HG02970 (cell line): ENCODE data around the gene C17orf58.
"Not testable (repeated sequence)": the region's sequence is repeated elsewhere in the genome, so short reads cannot be mapped to it uniquely, and the experiment has no call there.

Experiments
- ATAC-seq: cut with Tn5 transposase; IDR thresholded peaks from one replicate; pipeline ENCODE4 v1.9.1; 2021; ENCODE audit warnings: mild to moderate bottlenecking, moderate library complexity, moderate number of reproducible peaks; ENCODE audit not compliant: unreplicated experiment, low FRiP score

Gene C17orf58

DNA sequence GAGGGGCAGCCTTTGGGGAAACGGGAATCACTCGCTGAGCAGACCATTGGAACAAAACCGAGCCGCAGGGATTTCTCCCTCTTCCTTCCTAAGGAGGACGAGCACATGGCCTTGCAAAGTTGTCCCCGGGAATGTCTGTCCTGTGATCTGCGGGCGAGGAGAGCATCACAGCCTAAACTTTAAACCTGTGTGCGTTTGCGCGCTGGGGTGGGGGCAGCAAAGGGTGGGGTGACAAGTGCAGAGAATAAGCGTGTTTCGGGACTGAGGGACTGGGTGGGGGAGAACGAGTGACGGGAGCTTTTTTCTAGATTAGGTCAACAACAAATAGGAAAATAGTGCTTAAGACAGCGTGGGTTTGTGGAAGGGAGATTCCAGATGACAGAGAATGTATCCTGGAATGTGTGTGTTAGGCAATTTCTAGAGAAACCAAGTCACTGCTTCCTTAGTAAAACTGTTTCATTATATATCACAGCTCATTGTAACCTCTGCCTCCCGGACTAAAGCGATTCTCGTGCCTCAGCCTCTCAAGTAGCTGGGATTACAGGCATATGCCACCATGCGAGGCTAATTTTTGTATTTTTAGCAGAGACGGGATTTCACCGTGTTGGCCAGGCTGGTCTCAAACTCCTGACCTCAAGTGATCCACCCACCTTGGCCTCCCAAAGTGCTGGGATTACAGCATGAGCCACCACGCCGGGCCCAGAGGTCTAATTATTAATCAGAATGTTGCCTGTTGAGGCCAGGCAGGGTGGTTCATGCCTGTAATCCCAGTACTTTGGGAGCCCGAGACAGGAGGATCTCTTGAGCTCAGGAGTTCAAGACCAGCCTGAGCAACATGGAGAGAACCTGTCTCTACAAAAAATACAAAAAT is at the start of gene C17orf58:
Gene C17orf58, minus strand, starts transcription at position 169 of the 871 bp plus-strand sequence. CDS start 271 bp downstream, outside the sequence.
- ATAC-seq, result not testable (repeated sequence)

DNA sequence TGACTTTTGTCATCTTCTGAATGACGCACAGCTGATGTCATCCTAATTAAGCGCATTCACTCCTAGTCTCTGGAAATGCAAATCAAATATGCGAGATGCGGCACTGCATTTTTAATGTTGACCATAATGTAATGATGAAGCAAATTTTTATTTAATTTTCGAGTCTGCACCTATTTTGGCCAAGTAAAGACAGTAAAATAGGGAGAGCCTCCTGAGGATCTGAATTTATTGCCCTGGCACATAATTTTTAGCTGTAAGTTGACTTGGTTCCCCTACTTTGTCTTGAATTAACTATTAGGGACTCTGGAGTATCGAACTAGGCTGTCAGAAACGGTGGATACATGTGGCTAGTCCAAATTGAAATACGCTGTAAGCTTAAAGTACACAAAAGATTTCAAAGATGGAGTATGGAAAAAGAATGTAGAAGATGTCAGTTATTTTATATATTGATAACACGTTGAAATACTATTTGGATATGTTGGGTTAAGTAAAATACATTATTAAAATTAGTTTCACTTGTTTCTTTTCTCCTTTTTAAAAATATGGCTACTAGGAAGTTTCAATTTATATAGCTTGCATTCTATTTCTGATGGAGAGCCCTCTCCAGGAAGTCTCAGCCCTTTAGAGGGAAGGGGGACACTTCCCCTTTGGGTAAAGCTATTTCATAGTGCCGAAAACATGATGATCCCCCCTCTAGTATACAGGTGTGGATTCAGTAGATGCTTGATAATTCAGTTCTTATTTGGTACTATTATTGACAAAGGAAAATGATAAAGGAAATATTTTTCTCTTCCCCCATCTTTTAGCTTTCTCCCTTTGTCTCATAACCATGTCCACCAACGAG is 40.3 kb upstream of the C17orf58 start:
- no peak for ATAC-seq

DNA sequence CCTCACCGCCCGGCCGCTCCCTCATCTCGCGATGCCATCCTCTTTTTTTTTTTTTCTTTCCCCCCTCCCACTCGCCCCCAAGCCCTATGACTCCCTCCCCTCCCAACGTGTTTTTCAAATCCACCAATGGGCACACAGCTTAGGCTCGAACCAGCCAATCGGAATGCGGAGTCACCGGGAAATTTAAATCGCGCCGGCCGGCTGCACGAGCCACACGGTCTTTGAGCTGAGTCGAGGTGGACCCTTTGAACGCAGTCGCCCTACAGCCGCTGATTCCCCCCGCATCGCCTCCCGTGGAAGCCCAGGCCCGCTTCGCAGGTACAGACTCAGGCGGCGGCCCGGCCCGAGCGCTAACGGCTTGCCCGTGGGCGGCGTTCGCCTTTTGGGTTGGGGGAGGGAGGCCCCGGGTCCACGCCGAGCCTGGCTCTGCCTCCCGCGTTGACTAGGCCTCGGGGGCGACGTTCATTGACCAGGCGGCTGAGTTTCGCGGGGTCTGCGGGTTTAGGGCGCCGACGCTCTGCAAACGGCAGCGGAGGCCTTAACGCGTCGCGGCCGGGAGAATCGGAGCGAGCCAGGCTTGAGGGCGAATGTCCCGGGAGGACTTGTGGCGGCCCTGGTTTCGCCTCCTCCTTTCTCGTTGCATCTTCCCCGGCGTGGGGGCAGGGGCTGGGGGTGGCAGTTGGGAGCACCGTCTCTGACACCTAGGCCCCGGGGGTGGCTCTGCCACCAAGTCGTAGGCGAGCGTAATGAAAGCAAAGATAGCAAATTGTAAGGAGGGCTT is 39.4 kb upstream of the C17orf58 start, which contains the start of gene KPNA2:
Gene KPNA2, plus strand, starts transcription at position 213 of the 781 bp plus-strand sequence. CDS start 1,398 bp downstream, outside the sequence.
- peak; percentile 86 for ATAC-seq

DNA sequence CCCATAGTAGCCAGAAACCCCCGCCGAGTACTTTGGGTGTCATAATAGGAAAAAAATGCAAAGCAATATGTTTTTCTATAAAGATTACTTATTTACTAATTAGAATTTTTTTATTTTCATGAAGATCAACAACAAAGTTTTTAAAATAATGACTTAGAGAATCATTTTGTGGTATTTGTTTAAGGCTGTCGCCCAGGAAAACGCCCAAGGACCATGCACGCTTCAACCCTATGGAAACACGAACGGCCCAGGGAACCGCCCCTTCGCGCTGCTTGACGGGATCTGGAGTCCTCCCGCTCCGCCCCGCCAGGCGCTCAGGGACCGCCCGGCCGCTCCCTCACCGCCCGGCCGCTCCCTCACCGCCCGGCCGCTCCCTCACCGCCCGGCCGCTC is 38.9 kb upstream of the C17orf58 start:
- ATAC-seq, result peak; percentile 89

DNA sequence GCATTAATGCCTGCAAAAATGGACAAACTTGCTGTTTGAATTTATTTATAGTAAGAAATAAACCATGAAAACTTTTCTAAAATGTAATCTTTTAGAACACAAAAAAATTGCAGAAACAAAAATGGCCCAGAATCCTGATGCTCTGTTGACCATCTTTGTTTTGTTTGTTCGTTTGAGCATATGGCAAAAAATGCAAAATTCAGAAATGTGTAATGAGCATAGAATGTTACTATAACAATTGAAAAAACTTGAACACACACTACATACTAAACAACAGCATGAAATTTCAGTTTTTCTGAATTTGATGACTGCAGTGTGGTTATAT is 38.1 kb upstream of the C17orf58 start:
- ATAC-seq, result no peak

DNA sequence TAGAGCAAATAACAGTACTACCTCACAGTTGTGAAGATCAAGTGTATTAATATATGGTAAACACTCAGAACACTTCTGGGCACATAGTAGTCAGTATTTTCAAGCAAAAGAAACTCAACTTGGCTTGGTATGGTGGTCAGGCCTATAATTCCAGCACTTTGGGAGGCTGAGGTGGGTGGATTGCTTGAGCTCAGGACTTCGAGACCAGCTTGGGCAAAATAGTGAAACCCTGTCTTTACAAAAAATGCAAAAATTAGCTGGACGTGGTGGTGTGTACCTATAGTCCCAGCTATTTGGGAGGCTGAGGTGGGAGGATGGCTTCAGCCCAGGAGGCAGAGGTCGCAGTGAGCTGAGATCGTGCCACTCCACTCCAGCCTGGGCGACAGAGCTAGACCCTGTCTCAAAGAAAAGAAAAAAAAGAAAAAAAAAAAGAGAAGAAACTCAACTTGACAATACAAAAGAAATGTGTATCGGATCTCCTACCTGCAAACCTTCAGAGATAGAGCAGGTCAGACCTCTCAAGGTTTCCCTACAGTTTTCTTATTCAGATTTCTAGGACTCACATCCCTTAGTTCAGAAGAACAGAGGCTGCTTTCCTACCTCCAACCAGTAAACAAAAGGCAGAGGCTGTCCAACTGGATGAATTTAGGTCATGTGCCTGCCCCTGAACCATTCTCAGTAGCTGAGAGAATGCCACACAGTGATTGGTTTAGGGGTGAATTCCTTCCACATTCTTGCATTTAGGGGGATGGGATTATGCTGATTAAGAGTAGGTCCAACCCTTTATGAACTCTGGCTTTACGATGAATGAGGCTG is 37.6 kb upstream of the C17orf58 start:
- no peak for ATAC-seq

DNA sequence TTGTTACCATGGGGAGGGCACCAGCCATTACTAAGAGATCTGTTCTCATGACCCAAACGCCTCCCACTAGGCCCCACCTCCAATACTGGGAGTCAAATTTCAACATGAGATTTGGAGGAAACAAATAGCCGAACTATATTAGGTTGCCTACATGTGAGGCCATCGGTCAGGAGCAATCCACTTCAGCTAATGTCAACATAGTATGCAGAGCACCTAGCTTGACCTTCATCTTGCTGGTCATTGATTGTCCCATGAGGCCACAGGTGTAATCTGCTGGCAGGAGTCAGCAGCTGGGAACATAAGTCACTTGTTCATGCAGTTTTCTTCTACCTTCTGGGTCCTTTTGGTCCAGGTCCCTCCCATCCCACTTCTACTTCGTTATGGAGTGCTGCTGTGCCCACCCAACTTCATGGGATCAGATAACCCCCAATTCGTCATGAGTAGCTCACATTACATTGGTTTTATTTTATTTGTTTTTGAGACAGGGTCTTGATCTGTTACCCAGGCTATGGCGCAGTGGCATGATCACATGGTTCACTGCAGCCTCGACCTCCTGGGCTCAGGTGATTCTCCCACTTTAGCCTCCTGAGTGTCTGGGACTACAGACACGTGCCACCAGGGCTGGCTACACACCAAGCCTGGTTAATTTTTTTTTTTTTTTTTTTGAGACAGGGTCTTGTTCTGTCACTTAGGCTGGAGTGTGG is 33.4 kb upstream of the C17orf58 start:
- ATAC-seq, result no peak

DNA sequence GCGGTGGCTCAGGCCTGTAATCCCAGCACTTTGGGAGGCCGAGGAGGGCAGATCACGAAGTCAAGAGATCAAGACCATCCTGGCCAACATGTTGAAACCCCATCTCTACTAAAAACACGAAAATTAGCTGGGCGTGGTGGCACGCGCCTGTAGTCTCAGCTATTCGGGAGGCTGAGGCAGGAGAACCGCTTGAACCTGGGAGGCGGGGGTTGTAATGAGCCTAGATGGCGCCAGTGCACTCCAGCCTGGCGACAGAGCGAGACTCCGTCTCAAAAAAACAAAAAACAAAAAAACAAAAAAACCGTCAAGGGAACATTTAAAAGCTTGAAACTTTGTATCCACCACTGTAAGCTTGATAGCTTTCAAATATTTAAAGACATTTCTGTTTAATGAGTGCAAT is 26.3 kb upstream of the C17orf58 start:
- not testable (repeated sequence) for ATAC-seq

DNA sequence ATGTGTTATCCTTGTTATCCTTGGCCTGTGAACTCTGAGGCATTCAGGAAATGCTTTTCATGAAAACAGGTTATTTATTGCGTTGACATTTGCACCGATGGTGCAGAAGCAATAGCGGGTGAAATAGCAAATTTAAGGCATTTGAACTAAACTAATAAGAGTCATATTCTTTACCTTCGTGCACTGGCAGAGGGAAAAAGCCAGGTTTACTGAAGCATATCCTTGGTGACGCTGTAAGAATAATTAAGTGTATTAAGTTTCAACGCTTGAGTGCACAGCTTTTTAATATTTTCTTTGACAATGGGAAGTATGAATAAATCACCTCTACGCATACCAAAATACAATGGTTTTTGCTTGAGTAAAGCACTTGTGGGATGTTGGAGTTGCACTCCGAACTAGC is 25.7 kb upstream of the C17orf58 start:
- ATAC-seq, result no peak

DNA sequence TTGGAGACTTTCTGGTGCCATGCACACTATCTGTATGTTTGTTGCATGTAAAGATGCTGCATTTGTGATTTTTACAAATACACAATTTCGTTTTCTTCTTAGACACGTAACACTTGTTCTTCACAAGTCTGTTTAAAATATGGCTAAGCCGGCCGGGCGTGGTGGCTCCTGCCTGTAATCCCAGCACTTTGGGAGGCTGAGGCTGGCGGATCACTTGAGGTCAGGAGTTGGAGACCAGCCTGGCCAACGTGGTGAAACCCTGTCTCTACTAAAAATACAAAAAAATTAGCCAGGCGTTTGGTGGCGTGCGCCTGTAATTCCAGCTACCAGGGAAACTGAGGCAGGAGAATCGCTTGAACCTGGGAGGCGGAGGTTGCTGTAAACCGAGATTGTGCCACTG is 24.5 kb upstream of the C17orf58 start:
- ATAC-seq, result not testable (repeated sequence)

DNA sequence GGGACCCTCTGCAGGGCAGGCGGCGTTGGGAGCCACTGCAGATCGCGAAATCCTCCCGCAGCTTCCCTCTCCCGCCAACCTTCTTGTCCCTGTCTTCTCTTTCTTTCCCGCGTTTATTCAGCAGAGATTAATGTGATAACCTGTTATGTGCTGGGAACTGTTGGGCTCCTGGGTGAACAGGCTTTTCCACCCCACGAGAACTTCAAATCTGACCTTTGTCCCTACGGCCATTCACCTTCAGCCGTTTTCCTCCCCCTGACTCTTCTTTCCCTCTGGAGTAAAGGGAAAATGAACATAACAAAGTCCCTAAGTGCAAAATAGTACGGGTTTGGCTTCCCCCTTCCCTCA is 24.1 kb upstream of the C17orf58 start:
- ATAC-seq, result no peak

DNA sequence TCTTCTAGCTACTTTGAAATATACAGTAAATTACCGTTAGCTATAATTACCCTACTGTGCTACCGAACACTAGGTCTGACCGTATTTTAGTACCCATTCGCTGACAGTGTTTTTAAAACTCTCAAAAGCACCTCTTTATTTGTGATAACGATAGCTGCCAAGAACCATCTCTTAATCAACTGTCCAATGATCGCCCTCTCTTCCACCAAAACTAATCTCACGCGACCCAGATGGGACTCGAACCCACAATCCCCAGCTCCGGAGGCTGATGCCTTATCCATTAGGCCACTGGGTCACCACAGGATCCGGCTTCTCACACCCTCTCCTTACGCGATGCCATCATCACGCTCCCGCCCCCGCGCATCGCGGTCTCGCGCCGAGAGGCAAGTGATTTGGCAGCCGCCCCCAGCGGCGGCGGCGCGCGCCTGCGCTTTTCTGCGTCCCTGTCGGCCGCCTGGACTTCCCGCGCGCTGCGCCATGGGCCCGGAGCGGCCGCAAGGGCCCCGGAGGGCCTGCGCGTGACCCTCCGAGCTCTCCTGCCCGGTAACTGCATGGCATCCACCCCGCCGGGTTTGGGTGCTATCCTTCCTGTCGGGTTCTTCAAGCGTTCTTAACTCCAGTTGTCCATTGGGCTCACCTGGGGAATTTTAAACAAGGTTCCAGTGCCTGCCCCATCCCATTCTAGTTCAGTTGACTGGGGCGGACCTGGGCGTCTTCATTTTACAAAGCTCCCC is 23.6 kb upstream of the C17orf58 start:
- peak; percentile 90 for ATAC-seq

DNA sequence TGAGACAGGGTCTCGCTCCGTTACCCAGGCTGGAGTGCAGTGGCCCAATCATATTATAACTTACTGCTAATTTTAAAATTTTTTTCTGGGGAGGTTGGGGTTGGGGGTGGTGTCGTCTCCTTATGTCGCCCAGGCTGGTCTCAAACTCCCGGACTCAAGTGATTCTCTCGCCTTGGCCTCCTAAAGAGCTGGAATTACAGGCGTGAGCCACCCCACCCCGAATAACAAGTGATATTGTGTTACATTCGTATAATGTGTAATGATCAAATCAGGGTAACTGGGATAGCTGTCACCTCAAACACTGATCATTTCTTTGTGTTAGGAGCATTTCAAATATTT is 23.0 kb upstream of the C17orf58 start:
- ATAC-seq, result no peak

DNA sequence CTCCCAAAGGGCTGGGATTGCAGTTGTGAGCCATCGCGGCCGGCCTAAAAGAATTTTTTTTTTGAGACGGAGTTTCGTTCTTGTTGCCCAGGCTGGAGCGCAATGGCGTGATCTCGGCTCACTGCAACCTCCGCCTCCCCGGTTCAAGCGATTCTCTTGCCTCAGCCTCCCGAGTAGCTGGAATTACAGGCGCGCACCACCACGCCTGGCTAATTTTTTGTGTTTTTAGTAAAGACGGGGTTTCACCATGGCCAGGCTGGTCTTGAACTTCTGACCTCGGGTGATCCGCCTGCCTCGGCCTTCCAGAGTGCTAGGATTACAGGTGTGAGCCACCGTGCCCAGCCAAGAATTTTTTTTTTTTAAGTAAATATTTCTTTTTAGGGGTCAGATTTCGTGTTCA is 22.2 kb upstream of the C17orf58 start:
- not testable (repeated sequence) for ATAC-seq

DNA sequence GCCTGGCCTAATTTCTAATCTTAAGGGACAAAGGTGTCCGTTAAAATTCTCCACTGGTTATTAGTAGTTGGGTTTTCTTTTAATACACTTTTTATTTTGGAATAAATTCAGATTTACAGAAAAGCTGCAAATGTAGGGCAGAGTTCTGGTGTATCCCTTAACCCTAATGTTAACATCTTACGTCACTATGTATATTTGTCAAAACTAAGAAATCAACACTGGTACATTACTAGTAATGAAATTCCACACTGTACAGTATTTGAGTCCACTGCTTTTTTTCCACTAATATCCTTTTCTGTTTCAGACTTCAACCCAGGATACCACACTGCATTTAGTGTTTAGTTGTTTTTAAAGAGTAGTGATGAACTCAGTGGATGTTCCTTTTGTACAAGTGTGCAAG is 20.6 kb upstream of the C17orf58 start:
- no peak for ATAC-seq

DNA sequence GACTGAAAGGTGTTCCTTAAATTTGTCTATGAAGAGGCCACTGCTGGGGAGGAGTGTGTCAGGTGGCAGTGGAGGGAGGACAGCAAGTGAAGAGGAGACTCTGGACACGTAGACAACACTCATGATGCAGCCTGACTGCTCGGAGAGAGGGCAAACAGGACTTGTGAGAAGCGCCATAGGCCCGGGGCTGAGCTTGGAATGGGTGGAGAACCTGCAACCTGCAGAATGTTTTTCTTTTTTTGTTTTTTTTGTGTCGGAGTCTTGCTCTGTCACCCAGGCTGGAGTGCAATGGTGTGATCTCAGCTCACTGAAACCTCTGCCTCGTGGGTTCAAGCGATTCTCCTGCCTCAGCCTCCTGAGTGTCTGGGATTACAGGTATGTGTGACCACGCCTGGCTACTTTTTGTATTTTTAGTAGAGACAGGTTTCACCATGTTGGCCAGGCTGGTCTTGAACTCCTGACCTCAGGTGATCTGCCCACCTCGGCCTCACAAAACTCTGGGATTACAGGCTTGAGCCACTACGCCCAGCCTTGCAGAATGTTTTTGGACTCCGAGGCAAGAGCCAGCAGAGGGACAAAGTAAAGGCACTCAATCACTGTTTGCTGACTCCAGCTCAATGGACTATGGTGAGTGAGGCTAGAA is 18.9 kb upstream of the C17orf58 start:
- ATAC-seq, result no peak

DNA sequence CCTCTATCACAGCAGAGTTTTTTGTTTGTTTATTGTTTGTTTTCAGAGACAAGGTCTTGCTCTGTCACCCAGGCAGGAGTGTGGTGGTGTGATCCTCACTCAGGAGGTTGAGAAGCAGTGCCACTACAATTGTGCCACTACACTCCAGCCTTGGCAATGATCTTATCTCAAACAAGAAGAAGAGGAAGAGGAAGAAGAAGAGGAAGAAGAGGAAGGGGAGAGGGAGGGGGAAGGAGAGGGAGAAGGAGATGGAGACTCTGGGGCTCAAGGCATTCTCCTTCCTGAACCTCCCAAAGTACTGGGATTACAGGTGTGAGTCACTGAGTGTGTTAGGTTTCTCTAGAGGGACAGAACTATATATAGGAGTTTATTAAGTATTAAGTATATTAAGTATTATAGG is 17.1 kb upstream of the C17orf58 start:
- ATAC-seq, result no peak

DNA sequence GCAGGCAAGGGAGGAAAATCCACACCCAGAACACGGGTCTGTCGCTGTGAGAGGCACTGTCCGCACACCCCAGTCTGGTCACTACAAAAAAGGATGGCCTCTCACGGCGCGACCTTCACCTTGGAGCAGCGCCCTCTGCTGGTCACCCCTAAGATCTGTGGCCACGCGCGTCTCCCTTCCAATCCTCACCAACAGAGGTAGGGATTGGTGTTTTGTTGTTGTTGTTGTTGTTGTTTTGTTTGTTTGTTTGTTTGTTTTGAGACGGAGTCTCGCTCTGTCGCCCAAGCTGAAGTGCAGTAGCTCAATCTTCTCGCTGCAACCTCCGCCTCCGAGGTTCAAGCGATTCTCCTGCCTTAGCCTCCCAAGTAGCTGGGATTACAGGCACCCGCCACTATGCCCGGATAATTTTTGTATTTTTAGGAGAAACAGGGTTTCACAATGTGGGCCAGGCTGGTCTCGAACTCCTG is 15.0 kb upstream of the C17orf58 start:
- ATAC-seq, result no peak
